ENCODE results near the gene GZMA. TPM values are rescaled to one million over a fixed set of nuclear protein-coding genes. Genes with fewer than 3 reads are reported as not detected.

GZMA gene
- total RNA-seq, 3 donors from 2014 or later: 1.0 to 1.6 TPM; not detected in 1

DNA sequence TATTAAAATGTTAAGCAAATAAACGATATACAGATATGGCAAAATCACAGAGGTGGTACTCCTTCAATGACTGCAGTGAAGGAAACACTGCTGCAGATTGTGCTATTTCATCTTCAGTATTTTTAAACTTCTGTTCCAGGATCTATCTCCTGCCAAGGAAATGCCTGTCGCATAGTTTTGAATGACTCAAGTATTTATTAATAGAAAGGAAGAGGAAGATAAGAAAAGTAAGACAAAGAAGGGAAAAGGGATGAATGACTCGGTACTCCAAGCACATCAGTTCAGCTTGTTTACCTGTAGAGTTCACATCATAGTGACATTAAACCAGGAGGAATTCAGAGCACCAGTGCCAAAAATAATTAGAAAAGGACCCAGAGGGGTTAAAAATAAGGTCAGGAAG is 52.4 kb downstream of the GZMA start:
- DNase-seq (ENCODE audit: low spot score in 2 of 2): no peak
- no peaks in the 10 kb centered on the region for H3K36me3 ChIP-seq
- H3K9me3 ChIP-seq: no peaks in the 10 kb centered on the region
- TF ChIP-seq, protein P1, sequence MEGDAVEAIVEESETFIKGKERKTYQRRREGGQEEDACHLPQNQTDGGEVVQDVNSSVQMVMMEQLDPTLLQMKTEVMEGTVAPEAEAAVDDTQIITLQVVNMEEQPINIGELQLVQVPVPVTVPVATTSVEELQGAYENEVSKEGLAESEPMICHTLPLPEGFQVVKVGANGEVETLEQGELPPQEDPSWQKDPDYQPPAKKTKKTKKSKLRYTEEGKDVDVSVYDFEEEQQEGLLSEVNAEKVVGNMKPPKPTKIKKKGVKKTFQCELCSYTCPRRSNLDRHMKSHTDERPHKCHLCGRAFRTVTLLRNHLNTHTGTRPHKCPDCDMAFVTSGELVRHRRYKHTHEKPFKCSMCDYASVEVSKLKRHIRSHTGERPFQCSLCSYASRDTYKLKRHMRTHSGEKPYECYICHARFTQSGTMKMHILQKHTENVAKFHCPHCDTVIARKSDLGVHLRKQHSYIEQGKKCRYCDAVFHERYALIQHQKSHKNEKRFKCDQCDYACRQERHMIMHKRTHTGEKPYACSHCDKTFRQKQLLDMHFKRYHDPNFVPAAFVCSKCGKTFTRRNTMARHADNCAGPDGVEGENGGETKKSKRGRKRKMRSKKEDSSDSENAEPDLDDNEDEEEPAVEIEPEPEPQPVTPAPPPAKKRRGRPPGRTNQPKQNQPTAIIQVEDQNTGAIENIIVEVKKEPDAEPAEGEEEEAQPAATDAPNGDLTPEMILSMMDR (IDR thresholded peaks at IDR 0.05): no peak
- TF ChIP-seq POLR2AphosphoS5 (IDR thresholded peaks at IDR 0.05) (no peak), POLR2A (IDR thresholded peaks at IDR 0.05) (no peak)
- H3K27ac ChIP-seq: no peak overlapping the region
- H3K27me3 ChIP-seq: no peaks in the 10 kb centered on the region
- H3K4me3 ChIP-seq: no peak overlapping the region
- intact Hi-C loops (cut with DNase I; ENCODE audit: low total_unique reads): no loop called here
- no peaks in the 10 kb centered on the region for H3K4me1 ChIP-seq

Other genes starting within 250 kb of the GZMA start
- under 1 TPM in 1 of 3 donors, not detected in 2; 0.48 TPM for gene ESM1, start 117.1 kb upstream of the GZMA start, total RNA-seq
- 1 to 10 TPM in 2 of 3 donors, under 1 TPM in 1; 0.33 to 2.6 (median 1.8) TPM for gene GZMK, start 78.4 kb upstream of the GZMA start, total RNA-seq
- gene GPX8, start 57.5 kb downstream of the GZMA start, total RNA-seq: 10 to 100 TPM; 14.4 to 24.9 (median 21.0) TPM
- not detected for gene CDC20B, start 70.5 kb downstream of the GZMA start, total RNA-seq
- under 1 TPM in 2 of 3 donors, not detected in 1; 0.73 to 0.98 TPM for gene MCIDAS, start 124.7 kb downstream of the GZMA start, total RNA-seq
- 1 to 10 TPM in 2 of 3 donors, under 1 TPM in 1; 0.32 to 4.3 (median 3.2) TPM for gene CCNO, start 131.0 kb downstream of the GZMA start, total RNA-seq
- 10 to 100 TPM; 28.3 to 40.1 (median 31.1) TPM for gene DHX29, start 205.0 kb downstream of the GZMA start, total RNA-seq
- gene MTREX, start 205.3 kb downstream of the GZMA start, total RNA-seq: 100 to 1,000 TPM in 1 of 3 donors, 10 to 100 TPM in 2; 95.7 to 107 (median 98.8) TPM